HG02943 (cell line): ENCODE measurements around the gene CCDC92B.
"Not testable (repeated sequence)": the region's sequence is repeated elsewhere in the genome, so short reads cannot be mapped to it uniquely, and the experiment has no call there.

Experiments
- ATAC-seq: cut with Tn5 transposase; IDR thresholded peaks from one replicate; pipeline ENCODE4 v1.9.1; 2021; ENCODE audit warnings: mild to moderate bottlenecking, low read depth, moderate library complexity; ENCODE audit not compliant: unreplicated experiment

The CCDC92B gene

DNA sequence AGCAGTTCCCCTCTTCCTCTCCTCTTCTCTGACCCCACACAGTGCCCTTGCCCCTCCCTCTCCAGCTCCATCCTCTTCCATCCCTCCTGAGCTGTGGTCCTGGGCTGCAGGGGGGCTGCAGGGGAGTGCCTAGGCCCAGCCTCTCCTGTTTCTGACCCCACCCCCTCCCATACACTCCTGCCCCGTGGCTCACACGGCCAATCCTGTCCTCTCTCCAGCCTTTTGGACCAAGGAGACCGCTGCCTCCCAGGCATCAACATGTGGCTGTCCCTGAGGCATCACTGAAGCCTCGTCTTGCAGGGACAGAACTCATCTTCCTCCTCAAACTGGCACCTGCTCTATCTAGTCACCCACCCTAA, 44.6 kb downstream of the CCDC92B start:
- ATAC-seq, result no peak

DNA sequence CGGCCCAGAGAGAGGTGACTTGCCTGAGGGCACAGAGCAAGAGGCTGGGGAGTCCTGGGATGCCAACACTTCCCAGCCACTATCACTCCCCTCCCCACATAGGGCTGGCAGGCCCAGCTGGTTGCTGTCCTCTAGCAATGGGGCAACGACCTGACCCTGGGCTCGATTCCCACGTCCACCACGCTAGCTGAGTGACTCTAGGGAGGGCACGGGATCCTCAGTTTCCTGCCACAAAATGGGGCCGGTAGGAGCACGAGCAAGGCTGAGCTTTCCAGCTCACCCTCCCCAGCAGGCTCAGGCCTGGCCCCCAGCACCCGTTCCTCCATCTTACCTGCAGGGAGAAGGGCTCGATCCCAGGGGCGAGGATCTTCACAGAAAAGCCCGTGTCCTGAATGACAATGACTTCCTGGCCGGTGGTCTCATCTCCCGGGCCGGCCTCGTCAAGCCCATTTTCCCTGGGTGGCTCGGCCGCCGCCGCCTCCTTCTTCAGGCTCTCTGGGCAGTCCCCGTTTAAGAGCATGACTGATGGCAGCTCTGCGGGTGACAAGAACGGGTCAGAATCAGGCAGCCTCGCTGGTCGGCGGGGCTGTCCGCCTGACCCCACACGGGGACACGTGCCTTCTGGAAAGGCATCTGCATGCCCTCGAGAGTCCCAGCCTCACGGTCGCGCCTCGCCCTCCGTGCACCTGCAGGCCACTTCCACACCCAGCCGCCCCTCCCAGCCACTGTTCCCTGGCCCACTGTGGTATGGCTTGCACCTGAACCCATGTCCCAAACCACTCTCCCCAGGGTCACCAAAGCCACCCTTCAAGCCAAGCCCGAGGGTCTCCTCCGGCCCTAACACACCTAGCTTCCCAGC, 45.2 kb downstream of the CCDC92B start:
- no peak for ATAC-seq

DNA sequence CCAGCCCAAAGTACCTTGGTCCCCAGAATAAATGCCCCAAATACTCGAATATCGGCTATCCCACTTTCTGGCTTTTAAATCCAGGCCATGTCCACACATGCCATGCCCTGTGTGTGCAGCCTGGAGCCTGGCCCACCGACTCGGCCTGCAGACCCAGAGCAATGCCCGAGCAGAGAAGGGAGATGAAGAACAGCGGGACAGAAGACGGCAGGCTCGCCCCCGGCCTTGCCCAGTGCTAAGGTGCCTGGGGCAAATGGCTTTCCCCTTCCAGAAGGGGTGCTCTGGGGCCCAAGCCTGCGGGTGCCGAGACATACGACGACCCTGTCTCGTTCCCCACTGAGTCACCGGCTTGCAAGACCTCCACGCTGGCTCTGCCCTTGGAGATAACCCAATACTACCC, 45.8 kb downstream of the CCDC92B start:
- ATAC-seq, result no peak

GRCh38 chr17:2703181-2703580, 46.3 kb downstream of the CCDC92B start:
- ATAC-seq, result no peak

GRCh38 chr17:2701996-2702741, 47.3 kb downstream of the CCDC92B start:
- ATAC-seq, result no peak

DNA sequence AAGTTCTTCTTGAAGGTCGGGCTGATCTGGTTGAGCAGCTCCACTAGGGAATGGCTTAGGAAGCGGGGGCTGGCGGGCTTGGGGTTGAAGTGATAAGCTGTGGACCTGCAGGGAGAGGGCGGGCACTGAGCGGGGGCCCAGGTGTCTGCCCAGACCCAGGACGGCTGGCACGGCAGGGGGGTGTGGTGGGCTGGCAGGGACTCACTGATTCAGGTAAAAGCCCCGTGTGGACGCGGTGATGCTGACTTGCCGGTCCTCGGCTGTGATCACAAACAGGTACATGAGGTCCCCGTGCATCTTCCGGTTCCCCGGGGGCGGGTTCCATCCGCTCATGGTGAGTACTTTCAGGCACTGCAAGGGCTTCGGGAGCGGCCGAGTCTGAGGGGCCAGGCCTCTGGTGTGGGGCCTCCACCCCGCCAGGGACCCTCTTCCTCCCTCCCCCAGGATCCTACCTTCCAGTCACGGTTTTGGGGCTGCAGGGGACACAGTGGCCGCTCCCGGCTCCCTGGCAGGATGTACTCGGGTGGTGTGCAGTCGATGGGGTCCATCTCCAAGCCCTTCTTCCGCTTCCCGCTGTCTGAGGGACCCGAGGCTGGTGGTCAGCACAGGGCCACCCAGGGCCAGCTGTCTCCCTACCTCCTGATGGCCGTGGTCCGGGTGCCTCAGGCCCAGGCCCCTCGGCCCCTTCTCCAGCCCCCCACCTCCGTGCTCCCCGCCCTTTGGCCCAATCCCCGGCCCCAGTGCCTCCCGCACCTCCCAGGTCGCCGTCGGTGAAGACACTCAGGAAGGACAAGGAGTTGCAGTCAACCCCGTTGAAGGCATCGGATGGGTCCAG, 48.1 kb downstream of the CCDC92B start:
- no peak for ATAC-seq

- no peak for ATAC-seq
These were observed 48.8 kb downstream of the CCDC92B start for GRCh38 chr17:2700491-2701141.

GRCh38 chr17:2700030-2700490, 49.4 kb downstream of the CCDC92B start:
- ATAC-seq, result no peak

GRCh38 chr17:2699216-2699805, 50.1 kb downstream of the CCDC92B start:
- ATAC-seq, result not testable (repeated sequence)

- no peak for ATAC-seq
These were observed 51.8 kb downstream of the CCDC92B start for GRCh38 chr17:2697611-2698162.

DNA sequence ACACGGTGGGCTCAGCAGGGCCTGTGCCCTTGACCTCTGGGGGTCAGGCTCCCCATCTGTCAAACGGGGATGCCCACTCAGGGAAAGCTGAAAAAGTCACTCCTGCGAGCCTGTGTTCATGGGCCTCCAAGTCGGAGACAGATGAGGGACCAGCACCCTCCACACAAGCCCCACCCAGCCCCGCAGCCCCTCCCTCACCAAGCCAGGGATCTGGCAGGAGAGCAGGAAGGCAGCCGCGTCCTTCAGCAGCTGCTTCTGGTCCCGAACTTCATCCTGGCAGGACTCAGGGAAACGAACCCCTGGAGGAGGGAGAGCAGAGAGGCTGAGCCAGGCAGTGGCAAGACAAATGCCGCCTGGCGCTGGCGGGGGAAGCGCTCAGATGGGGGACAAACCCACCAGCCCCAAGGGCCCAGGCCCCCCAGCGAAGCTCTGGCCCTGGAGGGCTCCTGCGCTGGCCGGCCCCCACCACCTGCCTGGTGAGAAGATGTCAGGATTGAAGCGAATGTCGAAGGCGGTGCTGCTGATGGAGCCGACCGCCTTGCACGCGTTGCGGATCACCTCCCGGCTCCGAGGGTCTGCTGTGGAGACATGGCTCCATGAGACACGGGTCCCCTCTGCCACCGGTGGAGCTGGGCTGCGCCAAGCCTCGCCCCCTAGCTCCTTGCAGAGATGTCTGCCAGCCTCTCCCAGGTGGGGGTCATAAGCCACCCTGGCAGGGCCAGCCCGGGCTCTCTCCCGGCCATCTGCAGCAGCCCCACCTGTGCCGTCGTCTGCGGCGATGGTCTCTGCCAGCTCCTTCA, 53.3 kb downstream of the CCDC92B start:
- no peak for ATAC-seq

- ATAC-seq, result no peak
These were observed 54.0 kb downstream of the CCDC92B start for GRCh38 chr17:2695243-2695960.

- no peak for ATAC-seq
These were observed 54.8 kb downstream of the CCDC92B start for GRCh38 chr17:2694381-2695242.

DNA sequence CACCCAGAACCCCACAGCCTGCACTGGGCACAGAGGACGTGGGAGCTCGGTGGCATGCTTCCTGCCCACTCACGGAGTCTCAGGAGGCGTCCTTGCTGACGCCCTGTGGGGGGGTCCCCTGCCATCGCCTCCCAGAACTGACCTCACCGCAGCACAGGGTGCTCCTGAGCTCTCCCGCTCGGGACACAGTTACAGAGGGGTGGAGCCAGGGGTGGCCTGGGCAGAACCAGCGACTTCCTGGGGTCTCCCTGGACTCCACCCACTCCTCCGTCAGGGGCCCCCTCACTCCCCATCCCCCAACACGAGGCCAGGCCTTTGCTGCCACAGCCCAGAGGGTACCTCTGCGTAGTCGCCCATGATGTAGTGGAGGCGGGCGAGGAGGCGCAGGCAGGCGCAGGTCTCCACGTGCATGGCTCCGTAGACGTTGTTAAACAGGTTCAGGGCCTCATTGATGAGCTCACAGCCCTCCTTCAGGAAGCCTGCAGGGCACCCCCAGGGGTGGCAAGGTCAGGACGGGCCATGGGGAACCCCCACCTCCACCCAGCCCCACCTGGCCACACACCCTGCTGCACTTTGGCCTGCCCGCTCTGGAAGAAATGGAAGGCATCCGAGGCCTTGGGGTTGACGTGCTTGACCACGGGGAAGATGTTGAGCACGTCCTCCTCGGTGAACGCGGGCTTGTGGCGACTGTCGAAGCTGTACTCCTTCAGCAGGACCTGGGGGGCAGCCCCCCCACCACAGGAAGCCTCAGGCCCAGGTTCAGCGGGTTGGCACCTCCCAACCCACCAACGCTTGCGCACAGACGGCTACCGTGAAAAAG, 55.7 kb downstream of the CCDC92B start:
- ATAC-seq, result no peak

DNA sequence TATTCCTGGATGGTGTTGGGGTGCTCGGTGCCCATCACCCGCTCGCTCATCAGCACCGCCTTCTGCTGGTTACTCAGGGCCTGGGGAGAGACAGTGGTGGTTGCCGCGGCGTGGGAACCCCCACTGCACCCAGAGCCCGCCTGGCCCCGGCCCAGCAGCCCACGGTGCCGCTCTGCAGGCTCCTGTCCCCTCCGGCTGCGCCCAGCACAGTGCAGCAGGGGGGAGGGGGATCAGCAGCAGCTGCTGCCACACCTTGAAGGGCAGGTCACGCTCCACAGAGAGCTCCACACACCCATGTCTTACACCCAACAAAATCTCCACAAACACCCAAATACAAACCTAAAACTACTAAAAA, 56.7 kb downstream of the CCDC92B start:
- ATAC-seq, result no peak

- ATAC-seq, result no peak
These were observed 57.3 kb downstream of the CCDC92B start for GRCh38 chr17:2691965-2692780.
